Body of pancreas (tissue), 4 donors: ENCODE data around the gene FSTL5.

Experiments
- POLR2A ChIP-seq, 3 donors: fragments of 450-650 bp; IDR thresholded peaks; one replicate each; pipeline ENCODE4 v1.6.1; 2016; ENCODE audit warnings: antibody characterized with exemption in 3 of 3, mild to moderate bottlenecking in 2 of 3
- TF ChIP-seq, protein P1 (sequence below), 7 experiments: fragments of 450-650 bp in 4 of 7; fragments of 200-600 bp in 3 of 7; sonication (generic) in 3 of 7; IDR thresholded peaks; one replicate each; pipeline ENCODE4 v1.5.1; 2016 to 2019; ENCODE audit warnings: antibody characterized with exemption in 7 of 7

DNA sequence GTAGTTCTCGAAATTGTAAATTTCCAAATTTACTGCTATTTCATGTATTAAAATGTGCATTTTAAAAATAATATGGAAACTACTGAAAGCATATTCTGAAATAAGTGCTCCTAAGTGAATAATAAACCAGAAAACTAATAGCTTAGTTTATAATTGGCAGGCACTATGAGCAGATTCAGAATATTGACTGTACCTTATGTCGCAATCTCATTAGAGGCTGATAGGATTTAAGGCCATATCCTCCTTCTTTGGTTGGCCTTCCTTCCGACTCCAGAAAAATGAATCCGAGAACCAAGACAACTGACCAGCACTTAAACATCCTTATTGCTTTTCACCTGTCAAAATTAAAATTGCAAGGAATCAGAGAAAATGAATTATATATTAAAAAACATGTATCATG, 52.7 kb downstream of the FSTL5 start:
- TF ChIP-seq, protein P1, sequence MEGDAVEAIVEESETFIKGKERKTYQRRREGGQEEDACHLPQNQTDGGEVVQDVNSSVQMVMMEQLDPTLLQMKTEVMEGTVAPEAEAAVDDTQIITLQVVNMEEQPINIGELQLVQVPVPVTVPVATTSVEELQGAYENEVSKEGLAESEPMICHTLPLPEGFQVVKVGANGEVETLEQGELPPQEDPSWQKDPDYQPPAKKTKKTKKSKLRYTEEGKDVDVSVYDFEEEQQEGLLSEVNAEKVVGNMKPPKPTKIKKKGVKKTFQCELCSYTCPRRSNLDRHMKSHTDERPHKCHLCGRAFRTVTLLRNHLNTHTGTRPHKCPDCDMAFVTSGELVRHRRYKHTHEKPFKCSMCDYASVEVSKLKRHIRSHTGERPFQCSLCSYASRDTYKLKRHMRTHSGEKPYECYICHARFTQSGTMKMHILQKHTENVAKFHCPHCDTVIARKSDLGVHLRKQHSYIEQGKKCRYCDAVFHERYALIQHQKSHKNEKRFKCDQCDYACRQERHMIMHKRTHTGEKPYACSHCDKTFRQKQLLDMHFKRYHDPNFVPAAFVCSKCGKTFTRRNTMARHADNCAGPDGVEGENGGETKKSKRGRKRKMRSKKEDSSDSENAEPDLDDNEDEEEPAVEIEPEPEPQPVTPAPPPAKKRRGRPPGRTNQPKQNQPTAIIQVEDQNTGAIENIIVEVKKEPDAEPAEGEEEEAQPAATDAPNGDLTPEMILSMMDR (IDR thresholded peaks at IDR 0.05), result no peak
- TF ChIP-seq POLR2A (IDR thresholded peaks at IDR 0.05), result no peak
